ENCODE results near the gene ETV1.

DNA sequence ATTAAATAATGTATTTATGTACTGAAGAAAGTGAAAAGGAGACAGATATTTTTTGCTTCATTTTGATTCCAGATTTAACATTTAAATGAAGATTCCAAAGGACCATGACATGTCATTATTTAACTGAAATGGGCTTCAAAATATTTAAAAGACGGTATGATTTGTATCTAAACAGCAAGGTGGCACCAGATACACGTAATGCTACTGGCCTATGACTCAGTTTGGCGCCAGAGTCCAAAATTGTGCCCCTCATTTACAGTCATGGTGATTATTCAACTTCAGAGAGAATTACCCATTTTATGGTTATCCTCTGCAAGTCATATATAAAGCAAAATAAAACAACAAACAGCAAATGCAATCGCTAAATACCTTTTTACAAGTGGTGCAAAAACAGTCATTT, 94.5 kb downstream of the ETV1 start:
- TF ChIP-seq POLR2A (IDR thresholded peaks at IDR 0.05; ENCODE audit: borderline replicate concordance, extremely low read depth, insufficient read depth, insufficient read length): no peak
- TF ChIP-seq, protein P1, sequence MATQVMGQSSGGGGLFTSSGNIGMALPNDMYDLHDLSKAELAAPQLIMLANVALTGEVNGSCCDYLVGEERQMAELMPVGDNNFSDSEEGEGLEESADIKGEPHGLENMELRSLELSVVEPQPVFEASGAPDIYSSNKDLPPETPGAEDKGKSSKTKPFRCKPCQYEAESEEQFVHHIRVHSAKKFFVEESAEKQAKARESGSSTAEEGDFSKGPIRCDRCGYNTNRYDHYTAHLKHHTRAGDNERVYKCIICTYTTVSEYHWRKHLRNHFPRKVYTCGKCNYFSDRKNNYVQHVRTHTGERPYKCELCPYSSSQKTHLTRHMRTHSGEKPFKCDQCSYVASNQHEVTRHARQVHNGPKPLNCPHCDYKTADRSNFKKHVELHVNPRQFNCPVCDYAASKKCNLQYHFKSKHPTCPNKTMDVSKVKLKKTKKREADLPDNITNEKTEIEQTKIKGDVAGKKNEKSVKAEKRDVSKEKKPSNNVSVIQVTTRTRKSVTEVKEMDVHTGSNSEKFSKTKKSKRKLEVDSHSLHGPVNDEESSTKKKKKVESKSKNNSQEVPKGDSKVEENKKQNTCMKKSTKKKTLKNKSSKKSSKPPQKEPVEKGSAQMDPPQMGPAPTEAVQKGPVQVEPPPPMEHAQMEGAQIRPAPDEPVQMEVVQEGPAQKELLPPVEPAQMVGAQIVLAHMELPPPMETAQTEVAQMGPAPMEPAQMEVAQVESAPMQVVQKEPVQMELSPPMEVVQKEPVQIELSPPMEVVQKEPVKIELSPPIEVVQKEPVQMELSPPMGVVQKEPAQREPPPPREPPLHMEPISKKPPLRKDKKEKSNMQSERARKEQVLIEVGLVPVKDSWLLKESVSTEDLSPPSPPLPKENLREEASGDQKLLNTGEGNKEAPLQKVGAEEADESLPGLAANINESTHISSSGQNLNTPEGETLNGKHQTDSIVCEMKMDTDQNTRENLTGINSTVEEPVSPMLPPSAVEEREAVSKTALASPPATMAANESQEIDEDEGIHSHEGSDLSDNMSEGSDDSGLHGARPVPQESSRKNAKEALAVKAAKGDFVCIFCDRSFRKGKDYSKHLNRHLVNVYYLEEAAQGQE (IDR thresholded peaks at IDR 0.05; ENCODE audit: low read depth): no peak
- TF ChIP-seq EZH2 (IDR thresholded peaks at IDR 0.05): no peak
- TF ChIP-seq, protein P2, sequence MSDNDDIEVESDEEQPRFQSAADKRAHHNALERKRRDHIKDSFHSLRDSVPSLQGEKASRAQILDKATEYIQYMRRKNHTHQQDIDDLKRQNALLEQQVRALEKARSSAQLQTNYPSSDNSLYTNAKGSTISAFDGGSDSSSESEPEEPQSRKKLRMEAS (IDR thresholded peaks at IDR 0.05): no peak
